ENCODE results near the gene WDR35.

Gene WDR35

GRCh38 chr2:19914266-19914975 lies 75.5 kb downstream of the WDR35 start:
- no peak for TF ChIP-seq CTCF (IDR thresholded peaks at IDR 0.05; ENCODE audit: unreplicated experiment in 3 of 3)

GRCh38 chr2:19911808-19912509 lies 77.9 kb downstream of the WDR35 start:
- no peaks in the 10 kb centered on the region for H3K4me1 Mint-ChIP-seq
- H3K4me3 Mint-ChIP-seq = no peak overlapping the region
- H3K36me3 Mint-ChIP-seq (ENCODE audit: low read depth) = peaks cover 18% of the 10 kb centered on the region
- no peak overlapping the region for H3K27ac Mint-ChIP-seq
- H3K9me3 Mint-ChIP-seq = no peaks in the 10 kb centered on the region
- TF ChIP-seq CTCF (IDR thresholded peaks at IDR 0.05; ENCODE audit: unreplicated experiment in 3 of 3) = no peak
- H3K27me3 Mint-ChIP-seq (ENCODE audit: low read depth) = no peaks in the 10 kb centered on the region

More at GRCh38 chr2:19914266-19914975, 75.5 kb downstream of the WDR35 start:
- Mint-ChIP-seq H3K27ac (no peak overlapping the region), H3K9me3 (peaks cover 8% of the 10 kb centered on the region), H3K36me3 (ENCODE audit: low read depth) (peaks cover 38% of the 10 kb centered on the region), H3K4me1 (no peaks in the 10 kb centered on the region), H3K27me3 (ENCODE audit: low read depth) (no peaks in the 10 kb centered on the region), H3K4me3 (no peak overlapping the region)

- Mint-ChIP-seq H3K9me3 (no peaks in the 10 kb centered on the region), H3K4me1 (peaks cover 32% of the 10 kb centered on the region), H3K27ac (peak overlapping the region; percentile 100), H3K36me3 (ENCODE audit: low read depth) (peaks cover 4% of the 10 kb centered on the region), H3K4me3 (peak overlapping the region; percentile 83 to 97 (median 94)), H3K27me3 (ENCODE audit: low read depth) (no peaks in the 10 kb centered on the region)
- no peak for TF ChIP-seq CTCF (IDR thresholded peaks at IDR 0.05; ENCODE audit: unreplicated experiment in 3 of 3)
These were observed 87.6 kb downstream of the WDR35 start for GRCh38 chr2:19902216-19902740.

- H3K4me3 Mint-ChIP-seq = peak within 1 kb of the TSS; percentile 83 to 97 (median 94)
- H3K4me1 Mint-ChIP-seq = peaks cover 34% of the 10 kb centered on the region
- TF ChIP-seq CTCF (IDR thresholded peaks at IDR 0.05; ENCODE audit: unreplicated experiment in 3 of 3) = no peak
- no peaks in the 10 kb centered on the region for H3K9me3 Mint-ChIP-seq
- H3K36me3 Mint-ChIP-seq (ENCODE audit: low read depth) = peaks cover 4% of the 10 kb centered on the region
- no peaks in the 10 kb centered on the region for H3K27me3 Mint-ChIP-seq (ENCODE audit: low read depth)
- peak within 1 kb of the TSS; percentile 100 for H3K27ac Mint-ChIP-seq
These were observed 88.3 kb downstream of the WDR35 start, which contains the start of gene TTC32 for GRCh38 chr2:19901442-19902215. TSS of gene TTC32 (minus strand) at chr2:19901983. CDS start at chr2:19901854, 129 bp downstream.

- no peaks in the 10 kb centered on the region for H3K9me3 Mint-ChIP-seq
- H3K4me3 Mint-ChIP-seq = peak overlapping the region; percentile 83 to 97 (median 94)
- H3K36me3 Mint-ChIP-seq (ENCODE audit: low read depth) = peaks cover 4% of the 10 kb centered on the region
- no peaks in the 10 kb centered on the region for H3K27me3 Mint-ChIP-seq (ENCODE audit: low read depth)
- TF ChIP-seq CTCF (IDR thresholded peaks at IDR 0.05; ENCODE audit: unreplicated experiment in 3 of 3) = no peak
- peak overlapping the region; percentile 100 for H3K27ac Mint-ChIP-seq
- H3K4me1 Mint-ChIP-seq = peaks cover 37% of the 10 kb centered on the region
These were observed 88.9 kb downstream of the WDR35 start for GRCh38 chr2:19900931-19901441.

Data from nephron (organoid).